ENCODE measurements around the gene PRR36.
"Not testable (repeated sequence)": the region's sequence is repeated elsewhere in the genome, so short reads cannot be mapped to it uniquely, and the experiment has no call there.

The PRR36 gene

GRCh38 chr19:7899751-7900378 lies 25.7 kb upstream of the PRR36 start:
- DNase-seq (ENCODE audit: low spot score) = no peak

- DNase-seq (ENCODE audit: low spot score) = no peak
Measured at GRCh38 chr19:7898967-7899366, 24.8 kb upstream of the PRR36 start.

- no peak for DNase-seq (ENCODE audit: low spot score)
Measured at GRCh38 chr19:7897292-7897691, 23.1 kb upstream of the PRR36 start.

GRCh38 chr19:7895565-7895964 lies 21.4 kb upstream of the PRR36 start:
- DNase-seq (ENCODE audit: low spot score) = no peak

- peak; percentile 47 for DNase-seq (ENCODE audit: low spot score)
Measured at GRCh38 chr19:7894612-7895309, 20.6 kb upstream of the PRR36 start.

- DNase-seq (ENCODE audit: low spot score) = not testable (repeated sequence)
Measured at GRCh38 chr19:7893362-7894101, 19.3 kb upstream of the PRR36 start.

GRCh38 chr19:7888826-7889217 lies 14.6 kb upstream of the PRR36 start:
- no peak for DNase-seq (ENCODE audit: low spot score)

GRCh38 chr19:7888145-7888825 lies 14.1 kb upstream of the PRR36 start, which contains the start of gene LRRC8E:
Gene LRRC8E (plus strand): TSS chr19:7888510. CDS start chr19:7895604, 7,094 bp downstream.
- DNase-seq (ENCODE audit: low spot score) = peak; percentile 93

- no peak for DNase-seq (ENCODE audit: low spot score)
Measured at GRCh38 chr19:7887408-7888144, 13.4 kb upstream of the PRR36 start.

- DNase-seq (ENCODE audit: low spot score) = no peak
Measured at GRCh38 chr19:7885818-7886217, 11.6 kb upstream of the PRR36 start.

- DNase-seq (ENCODE audit: low spot score) = no peak
Measured at GRCh38 chr19:7883796-7884570, 9.8 kb upstream of the PRR36 start.

- DNase-seq (ENCODE audit: low spot score) = no peak
Measured at GRCh38 chr19:7883105-7883504, 8.9 kb upstream of the PRR36 start.

- DNase-seq (ENCODE audit: low spot score) = no peak
Measured at GRCh38 chr19:7881910-7882309, 7.7 kb upstream of the PRR36 start.

- no peak for DNase-seq (ENCODE audit: low spot score)
Measured at GRCh38 chr19:7879836-7880235, 5.6 kb upstream of the PRR36 start.

GRCh38 chr19:7879111-7879807 lies 5.1 kb upstream of the PRR36 start:
- DNase-seq (ENCODE audit: low spot score) = no peak

GRCh38 chr19:7877249-7877836 lies 3.2 kb upstream of the PRR36 start:
- DNase-seq (ENCODE audit: low spot score) = no peak

- no peak for DNase-seq (ENCODE audit: low spot score)
Measured at GRCh38 chr19:7874897-7875273, 695 bp upstream of the PRR36 start.

GRCh38 chr19:7873304-7874075 lies 700 bp downstream of the PRR36 start:
- DNase-seq (ENCODE audit: low spot score) = no peak

Measured in iPS-NIHi11 (cell line).